HepG2 (cell line): ENCODE results near the gene MYO3B. TPM values are rescaled to one million over a fixed set of nuclear protein-coding genes. Genes with fewer than 3 reads are reported as not detected.

Experiments
- AGO2 ChIP-seq: fragments of 200-400 bp; formaldehyde crosslinking; optimal IDR thresholded peaks from 2 replicates; pipeline ENCODE3; 2017; ENCODE audit warnings: mild to moderate bottlenecking, low read depth, low read length, moderate library complexity
- DR1 ChIP-seq: sonication (generic); formaldehyde crosslinking; IDR thresholded peaks from 2 replicates; pipeline ENCODE4 v1.8.0; 2021; ENCODE audit warnings: mild to moderate bottlenecking, missing genetic modification reagents, inconsistent platforms
- ELF4 ChIP-seq: sonication (generic); formaldehyde crosslinking; IDR thresholded peaks from 2 replicates; pipeline ENCODE4 v1.5.0; 2020; ENCODE audit warnings: missing genetic modification reagents, mild to moderate bottlenecking, moderate library complexity, borderline replicate concordance
- FOXP4 ChIP-seq: sonication (generic); formaldehyde crosslinking; IDR thresholded peaks from 2 replicates; pipeline ENCODE4 v1.4.0; 2020; ENCODE audit warnings: missing genetic modification reagents
- HNF1A ChIP-seq, 2 experiments: sonication (generic) in 1 of 2; formaldehyde crosslinking in 1 of 2; IDR thresholded peaks; 2 replicates each; pipeline versions ENCODE4 v1.4.0 to v1.6.1; 2016 to 2020; ENCODE audit warnings: borderline replicate concordance in 1 of 2, low read depth in 1 of 2, mild to moderate bottlenecking in 1 of 2, missing genetic modification reagents in 1 of 2
- KMT2B ChIP-seq: IDR thresholded peaks from 2 replicates; pipeline ENCODE4 v1.6.1; 2016; ENCODE audit warnings: missing genetic modification reagents, missing compliant biosample characterization
- MIXL1 ChIP-seq: IDR thresholded peaks from 2 replicates; pipeline ENCODE4 v1.6.1; 2016
- NFE2 ChIP-seq: sonication (generic); formaldehyde crosslinking; IDR thresholded peaks from 2 replicates; pipeline ENCODE4 v1.4.0; 2020; ENCODE audit warnings: missing genetic modification reagents
- NPAS2 ChIP-seq: sonication (generic); formaldehyde crosslinking; IDR thresholded peaks from 2 replicates; pipeline ENCODE4 v1.8.0; 2022; ENCODE audit warnings: mild to moderate bottlenecking, missing genetic modification reagents, borderline replicate concordance
- ONECUT2 ChIP-seq: sonication (generic); formaldehyde crosslinking; IDR thresholded peaks from 2 replicates; pipeline ENCODE4 v1.4.0; 2020; ENCODE audit warnings: missing genetic modification reagents
- PBX2 ChIP-seq: IDR thresholded peaks from 2 replicates; pipeline ENCODE4 v1.6.1; 2016; ENCODE audit warnings: control low read depth
- RCOR2 ChIP-seq: IDR thresholded peaks from 2 replicates; pipeline ENCODE4 v1.6.1; 2016; ENCODE audit warnings: missing biosample characterization, missing genetic modification reagents
- SRF ChIP-seq: IDR thresholded peaks from 2 replicates; pipeline ENCODE4 v1.6.1; 2011; ENCODE audit warnings: mild to moderate bottlenecking, low read depth, low read length, moderate library complexity
- TCF7 ChIP-seq: sonication (generic); IDR thresholded peaks from 2 replicates; pipeline ENCODE4 v1.6.1; 2016; ENCODE audit warnings: antibody characterized with exemption, low read depth
- ZFYVE20 ChIP-seq: sonication (generic); formaldehyde crosslinking; IDR thresholded peaks from 2 replicates; pipeline ENCODE4 v1.8.0; 2023; ENCODE audit warnings: low read depth, mild to moderate bottlenecking, moderate library complexity, missing genetic modification reagents, borderline replicate concordance
- ZMYM4 ChIP-seq: sonication (generic); formaldehyde crosslinking; IDR thresholded peaks from 2 replicates; pipeline ENCODE4 v1.8.1; 2023; ENCODE audit warnings: mild to moderate bottlenecking, missing genetic modification reagents
- ZNF296 ChIP-seq: sonication (generic); formaldehyde crosslinking; conservative IDR thresholded peaks from 2 replicates; pipeline ENCODE4 v1.5.0; 2020; ENCODE audit warnings: mild to moderate bottlenecking, missing genetic modification reagents
- ZNF3 ChIP-seq: IDR thresholded peaks from 2 replicates; pipeline ENCODE4 v1.7.0; 2017; ENCODE audit warnings: inconsistent platforms
- ZNF33B ChIP-seq: sonication (generic); formaldehyde crosslinking; IDR thresholded peaks from 2 replicates; pipeline ENCODE4 v1.5.1; 2020; ENCODE audit warnings: mild to moderate bottlenecking, missing genetic modification reagents
- ZNF484 ChIP-seq: sonication (generic); formaldehyde crosslinking; IDR thresholded peaks from 2 replicates; pipeline ENCODE4 v1.5.1; 2020; ENCODE audit warnings: mild to moderate bottlenecking, low read depth, missing genetic modification reagents, borderline replicate concordance
- ZNF768 ChIP-seq: sonication (generic); formaldehyde crosslinking; IDR thresholded peaks from 2 replicates; pipeline ENCODE4 v1.4.0; 2020; ENCODE audit warnings: missing genetic modification reagents
- ZNF790 ChIP-seq: sonication (generic); formaldehyde crosslinking; IDR thresholded peaks from 2 replicates; pipeline ENCODE4 v1.8.0; 2022; ENCODE audit warnings: missing genetic modification reagents, mild to moderate bottlenecking, borderline replicate concordance
- ZNF839 ChIP-seq: sonication (generic); formaldehyde crosslinking; IDR thresholded peaks from 2 replicates; pipeline ENCODE4 v1.4.0; 2020; ENCODE audit warnings: missing genetic modification reagents, mild to moderate bottlenecking, borderline replicate concordance
- ZSCAN22 ChIP-seq: sonication (generic); formaldehyde crosslinking; IDR thresholded peaks from 2 replicates; pipeline ENCODE4 v1.4.0; 2020; ENCODE audit warnings: mild to moderate bottlenecking, missing genetic modification reagents
- polyA plus RNA-seq, 8 experiments: library from polyadenylated mRNA; depleted of rRNA in 3 of 8; stranded (reverse) in 7 of 8; unstranded in 1 of 8; fragments of >200 nt; fragmentation: Illumina TruSeq in 4 of 8; extraction: Trizol in 4 of 8; gene quantifications; 2 replicates each; pipeline versions ENCODE4 v1.2.1 to v1.2.3, GENCODE V29; 2011 to 2016; ENCODE audit warnings: low read depth in 4 of 8, missing spikeins in 1 of 8, mixed read lengths in 1 of 8; ENCODE audit not compliant: insufficient read depth in 1 of 8
- total RNA-seq, 5 experiments: library from RNA; depleted of rRNA; stranded (reverse); fragments of >200 nt; fragmentation: Illumina TruSeq; extraction: Trizol; gene quantifications; 2 replicates each; pipeline ENCODE4 v1.2.3, GENCODE V29; 2016; ENCODE audit warnings: low read depth in 1 of 5

MYO3B gene
- total and polyA plus RNA-seq, 2 of the 13 experiments (the other 11 are each of a cell fraction or from before 2014, with no cell fraction given) = 0.01 TPM; not detected in 1

- TF ChIP-seq HNF1A (IDR thresholded peaks at IDR 0.05; ENCODE audit: low read depth) (peak; percentile 53; the same call in 1 of the 2 replicates), HNF1A (CRISPR knock-in tag; IDR thresholded peaks at IDR 0.05; ENCODE audit: borderline replicate concordance) (no peak), ELF4 (0 out of 2 replicates have a peak, but pooled peaks have one; percentile 30), ZNF3 (CRISPR knock-in tag) (no peak), MIXL1 (CRISPR knock-in tag) (no peak), PBX2 (CRISPR knock-in tag) (no peak), ZNF296 (no peak), ZMYM4 (CRISPR knock-in tag) (peak; percentile 71; the same call in 1 of the 2 replicates), NFE2 (CRISPR knock-in tag) (no peak), ZNF839 (no peak), ZNF768 (CRISPR knock-in tag) (no peak), ZNF484 (CRISPR knock-in tag) (no peak), NPAS2 (no peak), DR1 (no peak), SRF (no peak), ZNF33B (CRISPR knock-in tag) (no peak), ZNF790 (no peak), ZSCAN22 (CRISPR knock-in tag) (no peak), TCF7 (peak; percentile 28; the same call in 1 of the 2 replicates), ONECUT2 (CRISPR knock-in tag) (no peak), KMT2B (no peak), ZFYVE20 (CRISPR knock-in tag) (no peak), FOXP4 (CRISPR knock-in tag) (peak; percentile 47), AGO2 (no peak), RCOR2 (no peak)
Observed at GRCh38 chr2:170485254-170486026, 307.5 kb downstream of the MYO3B start (continued).
